ENCODE results near the gene MTFR2.

MTFR2 gene

GRCh38 chr6:136262940-136263339 lies 12.8 kb upstream of the MTFR2 start:
- no peak overlapping the region for H3K4me3 ChIP-seq (ENCODE audit: low read length)
- peaks cover 10% of the 10 kb centered on the region for H3K36me3 ChIP-seq (ENCODE audit: control insufficient read depth, insufficient read depth, low read length)
- H3K4me1 ChIP-seq (ENCODE audit: control insufficient read depth, insufficient read depth, low read length): no peaks in the 10 kb centered on the region
- no peaks in the 10 kb centered on the region for H3K27me3 ChIP-seq (ENCODE audit: control insufficient read depth, insufficient read depth, low read length)
- H3K27ac ChIP-seq (ENCODE audit: low read depth, low read length): no peak overlapping the region
- no peak overlapping the region for H3K9ac ChIP-seq (ENCODE audit: low read length)

GRCh38 chr6:136254851-136255466 lies 4.8 kb upstream of the MTFR2 start:
- H3K27me3 ChIP-seq (ENCODE audit: control insufficient read depth, insufficient read depth, low read length): no peaks in the 10 kb centered on the region
- H3K4me1 ChIP-seq (ENCODE audit: control insufficient read depth, insufficient read depth, low read length): peaks cover 4% of the 10 kb centered on the region
- no peak overlapping the region for H3K9ac ChIP-seq (ENCODE audit: low read length)
- peaks cover 5% of the 10 kb centered on the region for H3K36me3 ChIP-seq (ENCODE audit: control insufficient read depth, insufficient read depth, low read length)
- no peak overlapping the region for H3K27ac ChIP-seq (ENCODE audit: low read depth, low read length)
- no peak overlapping the region for H3K4me3 ChIP-seq (ENCODE audit: low read length)

- Histone ChIP-seq H3K27me3 (ENCODE audit: control insufficient read depth, insufficient read depth, low read length) (no peaks in the 10 kb centered on the region), H3K4me3 (ENCODE audit: low read length) (no peak overlapping the region), H3K4me1 (ENCODE audit: control insufficient read depth, insufficient read depth, low read length) (peaks cover 4% of the 10 kb centered on the region), H3K27ac (ENCODE audit: low read depth, low read length) (no peak overlapping the region), H3K9ac (ENCODE audit: low read length) (no peak overlapping the region), H3K36me3 (ENCODE audit: control insufficient read depth, insufficient read depth, low read length) (peaks cover 5% of the 10 kb centered on the region)
Observed at GRCh38 chr6:136253734-136254133, 3.6 kb upstream of the MTFR2 start.

- H3K36me3 ChIP-seq (ENCODE audit: control insufficient read depth, insufficient read depth, low read length): no peaks in the 10 kb centered on the region
- H3K9ac ChIP-seq (ENCODE audit: low read length): no peak overlapping the region
- H3K27me3 ChIP-seq (ENCODE audit: control insufficient read depth, insufficient read depth, low read length): no peaks in the 10 kb centered on the region
- peaks cover 4% of the 10 kb centered on the region for H3K4me1 ChIP-seq (ENCODE audit: control insufficient read depth, insufficient read depth, low read length)
- H3K27ac ChIP-seq (ENCODE audit: low read depth, low read length): no peak overlapping the region
- no peak overlapping the region for H3K4me3 ChIP-seq (ENCODE audit: low read length)
Observed at GRCh38 chr6:136252441-136252840, 2.3 kb upstream of the MTFR2 start.

GRCh38 chr6:136251394-136251793 lies 1.3 kb upstream of the MTFR2 start:
- Histone ChIP-seq H3K27me3 (ENCODE audit: control insufficient read depth, insufficient read depth, low read length) (no peaks in the 10 kb centered on the region), H3K36me3 (ENCODE audit: control insufficient read depth, insufficient read depth, low read length) (no peaks in the 10 kb centered on the region), H3K9ac (ENCODE audit: low read length) (no peak overlapping the region), H3K27ac (ENCODE audit: low read depth, low read length) (no peak overlapping the region), H3K4me1 (ENCODE audit: control insufficient read depth, insufficient read depth, low read length) (peaks cover 4% of the 10 kb centered on the region), H3K4me3 (ENCODE audit: low read length) (no peak overlapping the region)

- H3K9ac ChIP-seq (ENCODE audit: low read length): no peak overlapping the region
- no peaks in the 10 kb centered on the region for H3K27me3 ChIP-seq (ENCODE audit: control insufficient read depth, insufficient read depth, low read length)
- no peak overlapping the region for H3K27ac ChIP-seq (ENCODE audit: low read depth, low read length)
- H3K4me3 ChIP-seq (ENCODE audit: low read length): peak overlapping the region; percentile 73
- no peaks in the 10 kb centered on the region for H3K36me3 ChIP-seq (ENCODE audit: control insufficient read depth, insufficient read depth, low read length)
- peaks cover 4% of the 10 kb centered on the region for H3K4me1 ChIP-seq (ENCODE audit: control insufficient read depth, insufficient read depth, low read length)
Observed at GRCh38 chr6:136250686-136251008, 536 bp upstream of the MTFR2 start.

DNA sequence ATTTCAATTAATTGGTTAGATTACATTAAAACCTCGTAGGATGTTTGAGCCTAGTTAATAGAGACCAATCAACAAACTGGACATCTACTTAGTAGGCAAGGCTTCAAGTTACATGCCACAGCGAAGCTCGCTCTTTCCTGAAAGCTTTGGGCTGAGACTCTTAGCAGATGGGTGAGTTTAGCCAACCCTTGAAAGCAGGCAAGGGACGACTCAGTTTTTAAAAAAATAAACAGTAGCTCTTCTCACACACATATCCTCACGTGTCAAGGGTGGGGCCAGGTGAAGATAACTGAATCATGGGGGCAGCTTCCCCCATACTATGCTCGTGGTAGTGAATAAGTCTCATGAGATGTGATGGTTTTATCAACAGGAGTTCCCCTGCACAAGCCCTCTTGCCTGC lies 775 bp downstream of the MTFR2 start:
- Histone ChIP-seq H3K4me3 (ENCODE audit: low read length) (peak overlapping the region; percentile 73), H3K36me3 (ENCODE audit: control insufficient read depth, insufficient read depth, low read length) (no peaks in the 10 kb centered on the region), H3K9ac (ENCODE audit: low read length) (no peak overlapping the region), H3K4me1 (ENCODE audit: control insufficient read depth, insufficient read depth, low read length) (peaks cover 4% of the 10 kb centered on the region), H3K27me3 (ENCODE audit: control insufficient read depth, insufficient read depth, low read length) (no peaks in the 10 kb centered on the region), H3K27ac (ENCODE audit: low read depth, low read length) (no peak overlapping the region)

DNA sequence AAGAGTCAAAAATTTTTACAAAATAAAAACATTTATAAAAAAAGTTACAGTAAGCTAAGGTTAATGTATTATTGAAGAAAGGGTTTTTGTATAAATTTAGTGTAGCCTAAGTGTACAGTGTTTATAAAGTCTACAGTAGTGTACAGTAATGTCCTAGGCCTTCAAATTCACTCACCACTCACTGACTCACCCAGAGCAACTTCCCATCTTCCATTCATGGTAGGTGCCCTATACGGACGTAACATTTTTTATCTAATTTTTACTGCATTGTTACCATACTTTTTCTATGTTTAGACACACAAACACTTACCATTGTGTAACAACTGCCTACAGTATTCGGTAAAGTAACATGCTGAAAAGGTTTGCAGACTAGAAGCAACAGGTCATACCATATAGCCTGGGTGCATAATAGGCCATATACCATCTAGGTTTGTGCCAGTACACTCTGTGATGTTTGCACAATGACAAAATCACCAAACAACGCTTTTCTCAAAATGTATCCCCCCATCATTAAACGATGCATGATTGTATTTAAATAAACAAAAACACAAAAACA lies 6.0 kb downstream of the MTFR2 start:
- no peaks in the 10 kb centered on the region for H3K27me3 ChIP-seq (ENCODE audit: control insufficient read depth, insufficient read depth, low read length)
- no peak overlapping the region for H3K4me3 ChIP-seq (ENCODE audit: low read length)
- no peak overlapping the region for H3K27ac ChIP-seq (ENCODE audit: low read depth, low read length)
- H3K36me3 ChIP-seq (ENCODE audit: control insufficient read depth, insufficient read depth, low read length): no peaks in the 10 kb centered on the region
- no peaks in the 10 kb centered on the region for H3K4me1 ChIP-seq (ENCODE audit: control insufficient read depth, insufficient read depth, low read length)
- H3K9ac ChIP-seq (ENCODE audit: low read length): no peak overlapping the region

GRCh38 chr6:136236466-136237293 lies 13.4 kb downstream of the MTFR2 start:
- no peak overlapping the region for H3K9ac ChIP-seq (ENCODE audit: low read length)
- no peaks in the 10 kb centered on the region for H3K36me3 ChIP-seq (ENCODE audit: control insufficient read depth, insufficient read depth, low read length)
- no peak overlapping the region for H3K4me3 ChIP-seq (ENCODE audit: low read length)
- H3K27me3 ChIP-seq (ENCODE audit: control insufficient read depth, insufficient read depth, low read length): no peaks in the 10 kb centered on the region
- H3K27ac ChIP-seq (ENCODE audit: low read depth, low read length): no peak overlapping the region
- H3K4me1 ChIP-seq (ENCODE audit: control insufficient read depth, insufficient read depth, low read length): no peaks in the 10 kb centered on the region

DNA sequence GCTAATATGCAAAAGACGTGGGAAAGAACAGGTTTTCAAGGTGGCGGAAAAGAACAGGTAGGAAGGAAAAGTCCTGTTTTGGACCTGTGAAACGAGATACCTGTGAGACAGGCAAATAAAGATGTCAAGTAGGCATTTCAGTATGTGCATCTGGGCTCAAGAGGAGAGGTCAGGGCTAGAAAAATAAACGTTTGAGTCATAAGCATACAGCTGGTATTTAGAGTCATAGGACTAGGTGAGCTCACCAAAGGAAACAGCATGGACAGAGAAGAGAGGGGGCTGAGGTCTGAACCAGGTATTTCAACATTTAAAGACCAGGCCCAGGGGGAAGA lies 14.9 kb downstream of the MTFR2 start:
- H3K27me3 ChIP-seq (ENCODE audit: control insufficient read depth, insufficient read depth, low read length): no peaks in the 10 kb centered on the region
- H3K4me1 ChIP-seq (ENCODE audit: control insufficient read depth, insufficient read depth, low read length): no peaks in the 10 kb centered on the region
- H3K4me3 ChIP-seq (ENCODE audit: low read length): no peak overlapping the region
- no peak overlapping the region for H3K27ac ChIP-seq (ENCODE audit: low read depth, low read length)
- H3K36me3 ChIP-seq (ENCODE audit: control insufficient read depth, insufficient read depth, low read length): no peaks in the 10 kb centered on the region
- H3K9ac ChIP-seq (ENCODE audit: low read length): no peak overlapping the region

GRCh38 chr6:136232701-136233100 lies 17.4 kb downstream of the MTFR2 start:
- H3K27ac ChIP-seq (ENCODE audit: low read depth, low read length): no peak overlapping the region
- H3K36me3 ChIP-seq (ENCODE audit: control insufficient read depth, insufficient read depth, low read length): no peaks in the 10 kb centered on the region
- H3K4me3 ChIP-seq (ENCODE audit: low read length): no peak overlapping the region
- no peaks in the 10 kb centered on the region for H3K4me1 ChIP-seq (ENCODE audit: control insufficient read depth, insufficient read depth, low read length)
- no peaks in the 10 kb centered on the region for H3K27me3 ChIP-seq (ENCODE audit: control insufficient read depth, insufficient read depth, low read length)
- H3K9ac ChIP-seq (ENCODE audit: low read length): no peak overlapping the region

DNA sequence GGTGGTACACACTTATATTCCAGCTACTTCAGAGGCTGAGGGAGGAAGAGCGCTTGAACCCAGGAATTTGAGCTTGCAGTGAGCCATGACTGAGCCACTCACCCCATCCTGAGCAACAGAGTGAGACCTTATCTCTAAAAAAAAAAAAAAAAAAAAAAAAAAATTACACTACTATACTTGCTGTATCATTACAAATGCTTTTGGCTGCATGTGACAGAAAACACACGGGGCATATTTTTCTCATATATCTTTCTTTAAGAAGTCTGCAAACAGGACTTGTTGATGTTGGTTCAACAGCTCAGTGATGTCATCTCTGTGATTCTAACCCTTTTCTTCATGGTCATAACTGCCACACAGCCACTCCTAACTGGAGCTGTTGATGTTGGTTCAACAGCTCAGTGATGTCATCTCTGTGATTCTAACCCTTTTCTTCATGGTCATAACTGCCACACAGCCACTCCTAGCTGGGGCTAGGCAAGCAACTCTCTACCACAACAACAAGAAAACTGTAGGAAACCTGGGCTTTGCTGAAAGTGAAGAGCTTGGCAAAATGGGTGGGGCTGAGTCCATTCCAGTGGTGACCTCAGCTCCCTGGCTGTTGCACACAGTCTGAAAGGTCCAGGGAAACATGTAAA lies 19.8 kb downstream of the MTFR2 start:
- Histone ChIP-seq H3K4me3 (ENCODE audit: low read length) (no peak overlapping the region), H3K36me3 (ENCODE audit: control insufficient read depth, insufficient read depth, low read length) (no peaks in the 10 kb centered on the region), H3K27me3 (ENCODE audit: control insufficient read depth, insufficient read depth, low read length) (no peaks in the 10 kb centered on the region), H3K9ac (ENCODE audit: low read length) (no peak overlapping the region), H3K4me1 (ENCODE audit: control insufficient read depth, insufficient read depth, low read length) (no peaks in the 10 kb centered on the region), H3K27ac (ENCODE audit: low read depth, low read length) (no peak overlapping the region)

Measured in rectal smooth muscle tissue (tissue), 1 donor.